HepG2 (cell line): Measurements from ENCODE around the gene TMEM45A. TPM values are rescaled to one million over a fixed set of nuclear protein-coding genes. Genes with fewer than 3 reads are reported as not detected.

Source experiments
- ATAC-seq: fragments of 200-7000 bp; cut with Tn5 transposase; 3 replicates; pipeline ENCODE4 v1.9.1; 2020; ENCODE audit warnings: mild to moderate bottlenecking, moderate library complexity
- BruUV-seq: library from RNA; stranded (reverse); fragments of 400-500 nt; replicated peaks from 2 replicates; lab custom pipeline; 2021; lab: Mats Ljungman, UMichigan
- CTCF ChIA-PET: fragments of 300-600 bp; formaldehyde crosslinking; extraction: SDS; loops from one replicate; lab custom pipeline; 2021; ENCODE audit warnings: low total read pairs, inconsistent platforms, low intra/inter-chr PET ratio; lab: Yijun Ruan, JAX
- POLR2A ChIA-PET: fragments of 350-600 bp; sonication (Branson Sonifier 250); formaldehyde crosslinking; loops from one replicate; lab custom pipeline; 2020; ENCODE audit warnings: antibody characterized with exemption, inconsistent platforms; lab: Yijun Ruan, JAX
- DNase-seq: peaks from one replicate; pipeline ENCODE4 v3.0.0-alpha.2; 2015; ENCODE audit warnings: low spot score
- FAIRE-seq: peaks from 3 replicates; lab custom pipeline; 2011; peaks lifted over from hg19 to GRCh38; lab: Jason Lieb, UNC
- H2AFZ ChIP-seq: one replicate; pipeline ENCODE4 v1.6.1; 2011; ENCODE audit warnings: low read length, inconsistent platforms
- H3K27ac ChIP-seq: fragments of 300-600 bp; 3 replicates; pipeline ENCODE4 v1.8.0; 2011; ENCODE audit warnings: mixed run types, mild to moderate bottlenecking, mixed read lengths, low read length, inconsistent platforms; ENCODE audit not compliant: insufficient read depth; ENCODE audit errors: extremely low read length
- H3K27me3 ChIP-seq, 2 experiments: fragments of 200-600 bp in 1 of 2; 2 replicates in 1 of 2; 3 replicates in 1 of 2; pipeline versions ENCODE4 v1.6.0 to v1.8.0; 2011; ENCODE audit warnings: low read length in 2 of 2, mild to moderate bottlenecking in 2 of 2, moderate library complexity in 2 of 2, inconsistent platforms in 1 of 2; ENCODE audit not compliant: insufficient read depth in 2 of 2, control insufficient read depth in 1 of 2
- H3K36me3 ChIP-seq, 2 experiments: fragments of 200-600 bp in 1 of 2; replicated peaks in 1 of 2; 2 replicates in 1 of 2; 3 replicates in 1 of 2; pipeline versions ENCODE4 v1.5.1 to v1.8.0; 2011; ENCODE audit warnings: low read length in 2 of 2, inconsistent platforms in 1 of 2; ENCODE audit not compliant: insufficient read depth in 2 of 2, control insufficient read depth in 1 of 2
- H3K4me1 ChIP-seq: 2 replicates; pipeline ENCODE4 v1.5.1; 2012; ENCODE audit warnings: low read length, inconsistent platforms; ENCODE audit not compliant: insufficient read depth
- H3K4me2 ChIP-seq: 2 replicates; pipeline ENCODE4 v1.6.0; 2011; ENCODE audit warnings: low read depth, low read length, inconsistent platforms
- H3K4me3 ChIP-seq, 3 experiments: fragments of 200-600 bp in 1 of 3; sonication (generic), shearing (Covaris generic) in 1 of 3; replicated peaks in 1 of 3; 2 replicates each; pipeline ENCODE4 v1.5.1; 2011 to 2016; ENCODE audit warnings: low read length in 3 of 3, inconsistent platforms in 2 of 3, low read depth in 2 of 3, mild to moderate bottlenecking in 2 of 3, control low read depth in 1 of 3, mixed read lengths in 1 of 3; ENCODE audit not compliant: insufficient read depth in 1 of 3
- H3K79me2 ChIP-seq: one replicate; pipeline ENCODE4 v1.6.1; 2011; ENCODE audit warnings: low read length, inconsistent platforms; ENCODE audit not compliant: insufficient read depth
- H3K9ac ChIP-seq: 2 replicates; pipeline ENCODE4 v1.6.0; 2011; ENCODE audit warnings: mild to moderate bottlenecking, low read depth, low read length, inconsistent platforms; ENCODE audit not compliant: insufficient read depth
- H3K9me3 ChIP-seq: 2 replicates; pipeline ENCODE4 v1.5.1; 2012; ENCODE audit warnings: mild to moderate bottlenecking, low read length
- H4K20me1 ChIP-seq: 2 replicates; pipeline ENCODE4 v1.6.0; 2011; ENCODE audit warnings: inconsistent platforms, mild to moderate bottlenecking, low read length, moderate library complexity; ENCODE audit not compliant: insufficient read depth
- EEA1 ChIP-seq: sonication (generic); formaldehyde crosslinking; IDR thresholded peaks from 2 replicates; pipeline ENCODE4 v1.5.1; 2020; ENCODE audit warnings: mild to moderate bottlenecking, missing genetic modification reagents, borderline replicate concordance
- ELF3 ChIP-seq: IDR thresholded peaks from 2 replicates; pipeline ENCODE4 v1.6.1; 2016; ENCODE audit warnings: missing genetic modification reagents, missing compliant biosample characterization
- HDAC1 ChIP-seq: sonication (generic); formaldehyde crosslinking; IDR thresholded peaks from 2 replicates; pipeline ENCODE4 v1.5.1; 2020; ENCODE audit warnings: mild to moderate bottlenecking, missing genetic modification reagents
- HOXA3 ChIP-seq: sonication (generic); formaldehyde crosslinking; IDR thresholded peaks from 2 replicates; pipeline ENCODE4 v1.5.0; 2020; ENCODE audit warnings: missing genetic modification reagents
- MEIS2 ChIP-seq: sonication (generic); formaldehyde crosslinking; IDR thresholded peaks from 2 replicates; pipeline ENCODE4 v1.9.0; 2021; ENCODE audit warnings: mild to moderate bottlenecking, missing genetic modification reagents
- POLR2AphosphoS2 ChIP-seq: IDR thresholded peaks from 2 replicates; pipeline ENCODE4 v1.6.1; 2011; ENCODE audit warnings: low read depth, low read length, improper control_type of control experiment
- ZNF17 ChIP-seq: sonication (generic); formaldehyde crosslinking; IDR thresholded peaks from 2 replicates; pipeline ENCODE4 v1.5.0; 2020; ENCODE audit warnings: mild to moderate bottlenecking, missing genetic modification reagents
- WGBS: methylation state at CpG from one replicate; pipeline ENCODE4 v1.1.6; 2017; ENCODE audit warnings: low lambda C conversion rate; 5-methylcytosine and 5-hydroxymethylcytosine counted together
- in situ Hi-C: cut with HindIII; loops from 2 replicates; pipeline ENCODE4 v1.10.0; 2017; ENCODE audit warnings: low pct_unique_long_range_greater_than_20kb; ENCODE audit not compliant: extremely low pct_ligation_motif_present
- intact Hi-C: fragments of 100-400 bp; cut with micrococcal nuclease; formaldehyde crosslinking; loops from one replicate; pipeline ENCODE4 v1.10.0; 2022; ENCODE audit not compliant: unreplicated experiment
- polyA plus RNA-seq, 8 experiments: library from polyadenylated mRNA; depleted of rRNA in 3 of 8; stranded (reverse) in 7 of 8; unstranded in 1 of 8; fragments of >200 nt; fragmentation: Illumina TruSeq in 4 of 8; extraction: Trizol in 4 of 8; gene quantifications; 2 replicates each; pipeline versions ENCODE4 v1.2.1 to v1.2.3, GENCODE V29; 2011 to 2016; ENCODE audit warnings: low read depth in 4 of 8, missing spikeins in 1 of 8, mixed read lengths in 1 of 8; ENCODE audit not compliant: insufficient read depth in 1 of 8
- total RNA-seq, 5 experiments: library from RNA; depleted of rRNA; stranded (reverse); fragments of >200 nt; fragmentation: Illumina TruSeq; extraction: Trizol; gene quantifications; 2 replicates each; pipeline ENCODE4 v1.2.3, GENCODE V29; 2016; ENCODE audit warnings: low read depth in 1 of 5
- TF ChIP-seq, protein P1 (sequence below): sonication (generic); formaldehyde crosslinking; IDR thresholded peaks from 2 replicates; pipeline ENCODE4 v1.4.0; 2020; ENCODE audit warnings: mild to moderate bottlenecking, missing genetic modification reagents
- TF ChIP-seq, protein P2 (sequence below): sonication (generic); formaldehyde crosslinking; IDR thresholded peaks from 2 replicates; pipeline ENCODE4 v1.5.0; 2020; ENCODE audit warnings: mild to moderate bottlenecking, missing genetic modification reagents, borderline replicate concordance

TMEM45A gene
- total and polyA plus RNA-seq, 2 of the 13 experiments (the other 11 are each of a cell fraction or from before 2014, with no cell fraction given), result 14.8 to 38.5 TPM

DNA sequence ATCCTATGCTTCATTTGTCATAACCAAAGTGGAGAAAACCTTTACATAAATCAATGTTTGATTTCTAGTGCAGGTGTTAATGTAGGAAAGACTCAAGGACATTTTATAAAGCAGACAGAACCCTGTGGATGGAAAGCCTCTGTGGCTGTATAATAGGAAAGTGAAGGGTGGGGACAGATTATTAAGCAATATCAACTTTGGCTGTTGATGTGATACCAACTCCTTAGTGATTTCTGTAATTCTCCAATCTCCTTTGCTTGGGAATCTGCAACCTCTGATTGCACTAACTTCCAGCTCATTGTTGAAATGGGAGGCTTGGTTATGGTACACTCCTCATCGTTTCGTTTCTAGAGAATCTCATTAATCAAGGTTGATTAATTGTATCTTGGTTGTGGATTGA, 87.7 kb downstream of the TMEM45A start:
- H3K4me2 ChIP-seq, result no peak overlapping the region
- H3K79me2 ChIP-seq, result no peaks in the 10 kb centered on the region
- no peak overlapping the region for H3K9ac ChIP-seq
- no peaks in the 10 kb centered on the region for H4K20me1 ChIP-seq
- ChIA-PET CTCF (no interaction called here), POLR2A (no interaction called here)
- in situ Hi-C loops, result loop anchor here (25.0 kb wide), 1 partner anchor 743 kb away; no protein-coding TSS in a partner anchor
- FAIRE-seq, result no peak
- 0% methylated on average over 2 of the region's 2 CpGs for WGBS
- no TSS peak for BruUV-seq
- no peak for ATAC-seq
- DNase-seq, result no peak
- no peaks in the 10 kb centered on the region; a peak in 1 of 5 replicates for H3K36me3 ChIP-seq
- no peak overlapping the region for H2AFZ ChIP-seq
- no peaks in the 10 kb centered on the region for H3K9me3 ChIP-seq
- no peak overlapping the region for H3K27ac ChIP-seq
- no peaks in the 10 kb centered on the region for H3K27me3 ChIP-seq
- intact Hi-C loops, result no loop called here
- H3K4me3 ChIP-seq, result no peak overlapping the region
- H3K4me1 ChIP-seq, result no peaks in the 10 kb centered on the region
- TF ChIP-seq HDAC1 (no peak), POLR2AphosphoS2 (no peak), HOXA3 (CRISPR knock-in tag) (no peak), ELF3 (CRISPR knock-in tag) (no peak), EEA1 (CRISPR knock-in tag) (no peak), MEIS2 (CRISPR knock-in tag) (no peak), ZNF17 (CRISPR knock-in tag) (no peak)
- TF ChIP-seq, protein P1, sequence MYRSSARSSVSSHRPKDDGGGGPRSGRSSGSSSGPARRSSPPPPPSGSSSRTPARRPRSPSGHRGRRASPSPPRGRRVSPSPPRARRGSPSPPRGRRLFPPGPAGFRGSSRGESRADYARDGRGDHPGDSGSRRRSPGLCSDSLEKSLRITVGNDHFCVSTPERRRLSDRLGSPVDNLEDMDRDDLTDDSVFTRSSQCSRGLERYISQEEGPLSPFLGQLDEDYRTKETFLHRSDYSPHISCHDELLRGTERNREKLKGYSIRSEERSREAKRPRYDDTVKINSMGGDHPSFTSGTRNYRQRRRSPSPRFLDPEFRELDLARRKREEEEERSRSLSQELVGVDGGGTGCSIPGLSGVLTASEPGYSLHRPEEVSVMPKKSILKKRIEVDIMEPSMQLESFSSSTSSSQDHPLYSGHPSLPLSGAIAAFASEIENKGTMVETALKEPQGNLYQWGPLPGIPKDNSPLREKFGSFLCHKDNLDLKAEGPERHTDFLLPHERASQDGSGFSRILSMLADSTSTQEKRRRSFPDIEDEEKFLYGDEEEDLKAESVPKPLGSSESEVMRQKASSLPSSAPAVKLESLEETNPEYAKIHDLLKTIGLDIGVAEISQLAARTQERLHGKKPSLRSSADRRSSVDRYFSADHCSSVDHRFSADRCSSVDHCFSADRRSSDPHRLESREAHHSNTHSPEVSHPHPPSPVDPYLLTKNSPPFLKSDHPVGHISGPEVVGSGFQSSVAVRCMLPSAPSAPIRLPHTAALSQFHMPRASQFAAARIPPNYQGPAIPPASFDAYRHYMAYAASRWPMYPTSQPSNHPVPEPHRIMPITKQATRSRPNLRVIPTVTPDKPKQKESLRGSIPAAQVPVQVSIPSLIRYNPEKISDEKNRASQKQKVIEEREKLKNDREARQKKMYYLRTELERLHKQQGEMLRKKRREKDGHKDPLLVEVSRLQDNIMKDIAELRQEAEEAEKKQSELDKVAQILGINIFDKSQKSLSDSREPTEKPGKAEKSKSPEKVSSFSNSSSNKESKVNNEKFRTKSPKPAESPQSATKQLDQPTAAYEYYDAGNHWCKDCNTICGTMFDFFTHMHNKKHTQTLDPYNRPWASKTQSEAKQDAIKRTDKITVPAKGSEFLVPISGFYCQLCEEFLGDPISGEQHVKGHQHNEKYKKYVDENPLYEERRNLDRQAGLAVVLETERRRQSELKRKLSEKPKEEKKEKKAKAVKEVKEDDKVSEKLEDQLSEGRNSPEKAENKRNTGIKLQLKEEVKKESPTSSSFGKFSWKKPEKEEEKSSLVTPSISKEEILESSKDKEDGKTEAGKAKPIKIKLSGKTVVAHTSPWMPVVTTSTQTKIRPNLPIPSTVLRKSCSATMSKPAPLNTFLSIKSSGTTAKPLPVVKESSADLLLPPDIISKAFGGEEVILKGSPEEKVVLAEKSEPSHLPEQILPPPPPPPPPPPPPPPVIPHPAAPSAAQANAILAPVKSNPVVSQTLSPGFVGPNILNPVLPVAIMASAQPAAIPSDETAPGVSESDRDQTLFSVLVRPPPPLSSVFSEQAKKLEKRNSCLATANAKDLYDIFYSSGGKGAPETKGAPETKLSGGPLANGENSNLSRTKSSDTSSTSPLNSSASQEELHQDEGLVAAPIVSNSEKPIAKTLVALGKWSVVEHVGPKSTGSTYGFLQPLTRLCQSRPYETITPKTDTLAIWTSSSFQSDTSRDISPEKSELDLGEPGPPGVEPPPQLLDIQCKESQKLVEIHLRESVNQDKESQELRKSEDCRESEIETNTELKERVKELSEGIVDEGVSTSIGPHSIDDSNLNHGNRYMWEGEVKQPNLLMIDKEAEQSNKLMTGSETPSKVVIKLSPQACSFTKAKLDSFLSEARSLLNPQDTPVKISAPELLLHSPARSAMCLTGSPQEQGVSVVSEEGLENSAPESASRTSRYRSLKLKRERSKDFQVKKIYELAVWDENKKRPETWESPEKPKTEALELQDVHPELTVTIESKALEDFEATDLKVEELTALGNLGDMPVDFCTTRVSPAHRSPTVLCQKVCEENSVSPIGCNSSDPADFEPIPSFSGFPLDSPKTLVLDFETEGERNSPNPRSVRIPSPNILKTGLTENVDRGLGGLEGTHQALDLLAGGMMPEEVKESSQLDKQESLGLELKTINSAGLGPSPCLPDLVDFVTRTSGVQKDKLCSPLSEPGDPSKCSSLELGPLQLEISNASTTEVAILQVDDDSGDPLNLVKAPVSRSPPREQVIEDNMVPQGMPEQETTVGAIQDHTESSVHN (CRISPR knock-in tag), result no peak
- TF ChIP-seq, protein P2, sequence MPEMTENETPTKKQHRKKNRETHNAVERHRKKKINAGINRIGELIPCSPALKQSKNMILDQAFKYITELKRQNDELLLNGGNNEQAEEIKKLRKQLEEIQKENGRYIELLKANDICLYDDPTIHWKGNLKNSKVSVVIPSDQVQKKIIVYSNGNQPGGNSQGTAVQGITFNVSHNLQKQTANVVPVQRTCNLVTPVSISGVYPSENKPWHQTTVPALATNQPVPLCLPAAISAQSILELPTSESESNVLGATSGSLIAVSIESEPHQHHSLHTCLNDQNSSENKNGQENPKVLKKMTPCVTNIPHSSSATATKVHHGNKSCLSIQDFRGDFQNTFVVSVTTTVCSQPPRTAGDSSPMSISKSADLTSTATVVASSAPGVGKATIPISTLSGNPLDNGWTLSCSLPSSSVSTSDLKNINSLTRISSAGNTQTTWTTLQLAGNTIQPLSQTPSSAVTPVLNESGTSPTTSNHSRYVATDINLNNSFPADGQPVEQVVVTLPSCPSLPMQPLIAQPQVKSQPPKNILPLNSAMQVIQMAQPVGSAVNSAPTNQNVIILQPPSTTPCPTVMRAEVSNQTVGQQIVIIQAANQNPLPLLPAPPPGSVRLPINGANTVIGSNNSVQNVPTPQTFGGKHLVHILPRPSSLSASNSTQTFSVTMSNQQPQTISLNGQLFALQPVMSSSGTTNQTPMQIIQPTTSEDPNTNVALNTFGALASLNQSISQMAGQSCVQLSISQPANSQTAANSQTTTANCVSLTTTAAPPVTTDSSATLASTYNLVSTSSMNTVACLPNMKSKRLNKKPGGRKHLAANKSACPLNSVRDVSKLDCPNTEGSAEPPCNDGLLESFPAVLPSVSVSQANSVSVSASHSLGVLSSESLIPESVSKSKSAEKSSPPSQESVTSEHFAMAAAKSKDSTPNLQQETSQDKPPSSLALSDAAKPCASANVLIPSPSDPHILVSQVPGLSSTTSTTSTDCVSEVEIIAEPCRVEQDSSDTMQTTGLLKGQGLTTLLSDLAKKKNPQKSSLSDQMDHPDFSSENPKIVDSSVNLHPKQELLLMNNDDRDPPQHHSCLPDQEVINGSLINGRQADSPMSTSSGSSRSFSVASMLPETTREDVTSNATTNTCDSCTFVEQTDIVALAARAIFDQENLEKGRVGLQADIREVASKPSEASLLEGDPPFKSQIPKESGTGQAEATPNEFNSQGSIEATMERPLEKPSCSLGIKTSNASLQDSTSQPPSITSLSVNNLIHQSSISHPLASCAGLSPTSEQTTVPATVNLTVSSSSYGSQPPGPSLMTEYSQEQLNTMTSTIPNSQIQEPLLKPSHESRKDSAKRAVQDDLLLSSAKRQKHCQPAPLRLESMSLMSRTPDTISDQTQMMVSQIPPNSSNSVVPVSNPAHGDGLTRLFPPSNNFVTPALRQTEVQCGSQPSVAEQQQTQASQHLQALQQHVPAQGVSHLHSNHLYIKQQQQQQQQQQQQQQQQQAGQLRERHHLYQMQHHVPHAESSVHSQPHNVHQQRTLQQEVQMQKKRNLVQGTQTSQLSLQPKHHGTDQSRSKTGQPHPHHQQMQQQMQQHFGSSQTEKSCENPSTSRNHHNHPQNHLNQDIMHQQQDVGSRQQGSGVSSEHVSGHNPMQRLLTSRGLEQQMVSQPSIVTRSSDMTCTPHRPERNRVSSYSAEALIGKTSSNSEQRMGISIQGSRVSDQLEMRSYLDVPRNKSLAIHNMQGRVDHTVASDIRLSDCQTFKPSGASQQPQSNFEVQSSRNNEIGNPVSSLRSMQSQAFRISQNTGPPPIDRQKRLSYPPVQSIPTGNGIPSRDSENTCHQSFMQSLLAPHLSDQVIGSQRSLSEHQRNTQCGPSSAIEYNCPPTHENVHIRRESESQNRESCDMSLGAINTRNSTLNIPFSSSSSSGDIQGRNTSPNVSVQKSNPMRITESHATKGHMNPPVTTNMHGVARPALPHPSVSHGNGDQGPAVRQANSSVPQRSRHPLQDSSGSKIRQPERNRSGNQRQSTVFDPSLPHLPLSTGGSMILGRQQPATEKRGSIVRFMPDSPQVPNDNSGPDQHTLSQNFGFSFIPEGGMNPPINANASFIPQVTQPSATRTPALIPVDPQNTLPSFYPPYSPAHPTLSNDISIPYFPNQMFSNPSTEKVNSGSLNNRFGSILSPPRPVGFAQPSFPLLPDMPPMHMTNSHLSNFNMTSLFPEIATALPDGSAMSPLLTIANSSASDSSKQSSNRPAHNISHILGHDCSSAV (CRISPR knock-in tag), result no peak
